ENCODE measurements around the gene GNL3L.
"Not testable (repeated sequence)": the region's sequence is repeated elsewhere in the genome, so short reads cannot be mapped to it uniquely, and the experiment has no call there.

GNL3L gene

DNA sequence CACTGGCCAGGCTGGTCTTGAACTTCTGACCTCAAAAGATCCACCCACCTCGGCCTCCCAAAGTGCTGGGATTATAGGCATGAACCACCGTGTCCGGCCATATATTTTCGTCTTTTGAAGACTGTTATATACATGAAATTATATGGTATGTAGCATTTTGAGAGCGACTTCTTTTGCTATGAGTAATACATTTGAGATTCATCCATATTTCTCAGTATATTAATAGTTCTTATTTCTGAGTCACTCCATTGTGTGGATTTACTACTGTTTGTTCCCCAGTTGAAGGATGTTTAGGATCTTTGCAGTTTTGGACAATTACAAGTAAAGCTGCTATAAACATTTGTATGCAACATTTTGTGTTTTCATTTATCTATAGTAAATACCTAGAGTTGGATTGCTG is 34.9 kb downstream of the GNL3L start:
- Histone ChIP-seq H3K4me3 (ENCODE audit: low read depth, low read length) (no peak overlapping the region), H3K4me1 (ENCODE audit: control insufficient read depth, insufficient read depth, low read length) (no peaks in the 10 kb centered on the region), H3K9ac (ENCODE audit: low read depth, low read length) (no peak overlapping the region), H3K27me3 (ENCODE audit: control insufficient read depth, insufficient read depth, low read length) (no peaks in the 10 kb centered on the region), H3K36me3 (ENCODE audit: control insufficient read depth, insufficient read depth, low read length) (peaks cover 6% of the 10 kb centered on the region), H3K9me3 (ENCODE audit: control insufficient read depth, insufficient read depth, low read length) (peaks cover 4% of the 10 kb centered on the region)

GRCh38 chrX:54570332-54570731 is 40.3 kb downstream of the GNL3L start:
- no peak overlapping the region for H3K4me3 ChIP-seq (ENCODE audit: low read depth, low read length)
- H3K9ac ChIP-seq (ENCODE audit: low read depth, low read length) = no peak overlapping the region
- no peaks in the 10 kb centered on the region for H3K36me3 ChIP-seq (ENCODE audit: control insufficient read depth, insufficient read depth, low read length)
- H3K27me3 ChIP-seq (ENCODE audit: control insufficient read depth, insufficient read depth, low read length) = no peaks in the 10 kb centered on the region
- H3K4me1 ChIP-seq (ENCODE audit: control insufficient read depth, insufficient read depth, low read length) = no peaks in the 10 kb centered on the region
- H3K9me3 ChIP-seq (ENCODE audit: control insufficient read depth, insufficient read depth, low read length) = peaks cover 4% of the 10 kb centered on the region

DNA sequence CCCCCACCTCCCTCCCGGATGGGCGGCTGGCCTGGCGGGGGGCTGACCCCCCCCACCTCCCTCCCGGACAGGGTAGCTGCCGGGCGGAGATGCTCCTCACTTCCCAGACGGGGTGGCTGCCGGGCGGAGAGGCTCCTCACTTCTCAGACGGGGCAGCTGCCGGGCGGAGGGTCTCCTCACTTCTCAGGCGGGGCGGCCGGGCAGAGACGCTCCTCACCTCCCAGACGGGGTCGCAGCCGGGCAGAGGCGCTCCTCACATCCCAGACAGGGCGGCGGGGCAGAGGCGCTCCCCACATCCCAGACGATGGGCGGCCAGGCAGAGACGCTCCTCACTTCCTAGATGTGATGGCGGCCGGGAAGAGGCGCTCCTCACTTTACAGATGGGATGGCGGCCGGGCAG is 42.6 kb downstream of the GNL3L start:
- H3K36me3 ChIP-seq (ENCODE audit: control insufficient read depth, insufficient read depth, low read length); H3K4me3 ChIP-seq (ENCODE audit: low read depth, low read length); H3K27me3 ChIP-seq (ENCODE audit: control insufficient read depth, insufficient read depth, low read length); H3K4me1 ChIP-seq (ENCODE audit: control insufficient read depth, insufficient read depth, low read length); H3K9me3 ChIP-seq (ENCODE audit: control insufficient read depth, insufficient read depth, low read length); H3K9ac ChIP-seq (ENCODE audit: low read depth, low read length): not testable (repeated sequence)

GRCh38 chrX:54597728-54598127 is 67.7 kb downstream of the GNL3L start:
- Histone ChIP-seq H3K9me3 (ENCODE audit: control insufficient read depth, insufficient read depth, low read length) (no peaks in the 10 kb centered on the region), H3K9ac (ENCODE audit: low read depth, low read length) (no peak overlapping the region), H3K27me3 (ENCODE audit: control insufficient read depth, insufficient read depth, low read length) (no peaks in the 10 kb centered on the region), H3K4me1 (ENCODE audit: control insufficient read depth, insufficient read depth, low read length) (no peaks in the 10 kb centered on the region), H3K36me3 (ENCODE audit: control insufficient read depth, insufficient read depth, low read length) (no peaks in the 10 kb centered on the region), H3K4me3 (ENCODE audit: low read depth, low read length) (no peak overlapping the region)

DNA sequence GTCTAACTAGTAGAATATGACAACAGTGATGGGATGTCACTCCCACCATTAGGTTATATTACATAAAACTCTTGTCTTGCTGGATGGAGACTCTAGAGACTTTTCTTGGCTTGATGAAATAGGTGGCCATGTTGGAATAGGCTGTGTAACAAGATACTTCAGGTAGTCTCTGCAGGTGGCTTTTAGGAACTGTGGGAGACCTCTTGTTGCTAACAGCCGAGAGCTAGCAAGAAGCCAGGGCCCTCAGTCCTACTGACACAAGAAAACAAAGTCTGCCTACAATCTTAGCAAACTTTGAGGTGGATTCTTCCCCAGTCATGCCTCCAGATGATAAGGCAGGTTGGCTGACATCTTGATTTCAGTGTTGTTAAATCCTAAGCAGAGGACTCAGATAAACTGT is 72.5 kb downstream of the GNL3L start:
- H3K9ac ChIP-seq (ENCODE audit: low read depth, low read length) = no peak overlapping the region
- H3K4me1 ChIP-seq (ENCODE audit: control insufficient read depth, insufficient read depth, low read length) = no peaks in the 10 kb centered on the region
- no peaks in the 10 kb centered on the region for H3K36me3 ChIP-seq (ENCODE audit: control insufficient read depth, insufficient read depth, low read length)
- no peaks in the 10 kb centered on the region for H3K27me3 ChIP-seq (ENCODE audit: control insufficient read depth, insufficient read depth, low read length)
- H3K9me3 ChIP-seq (ENCODE audit: control insufficient read depth, insufficient read depth, low read length) = no peaks in the 10 kb centered on the region
- H3K4me3 ChIP-seq (ENCODE audit: low read depth, low read length) = no peak overlapping the region
